ENCODE data around the gene KAZN.
A peak's percentile ranks its signal among the peaks of the same experiment; 100 is the strongest.

KAZN gene

GRCh38 chr1:15027515-15027986, 429.1 kb downstream of the KAZN start:
- H3K9me3 ChIP-seq (replicated peaks; ENCODE audit: low read length), result no peaks in the 10 kb centered on the region
- H3K27me3 ChIP-seq (ENCODE audit: control insufficient read depth, insufficient read depth, low read length), result no peaks in the 10 kb centered on the region
- no peak overlapping the region for H3K4me3 ChIP-seq (ENCODE audit: low read length)
- peak overlapping the region; percentile 42 for H3K4me2 ChIP-seq (ENCODE audit: low read length)
- no peaks in the 10 kb centered on the region for H3K36me3 ChIP-seq (ENCODE audit: insufficient read depth, low read length)
- H3K9ac ChIP-seq (ENCODE audit: low read depth, low read length), result peak overlapping the region; percentile 66
- H3K4me1 ChIP-seq (ENCODE audit: control insufficient read depth, insufficient read depth, low read length), result peaks cover 17% of the 10 kb centered on the region

DNA sequence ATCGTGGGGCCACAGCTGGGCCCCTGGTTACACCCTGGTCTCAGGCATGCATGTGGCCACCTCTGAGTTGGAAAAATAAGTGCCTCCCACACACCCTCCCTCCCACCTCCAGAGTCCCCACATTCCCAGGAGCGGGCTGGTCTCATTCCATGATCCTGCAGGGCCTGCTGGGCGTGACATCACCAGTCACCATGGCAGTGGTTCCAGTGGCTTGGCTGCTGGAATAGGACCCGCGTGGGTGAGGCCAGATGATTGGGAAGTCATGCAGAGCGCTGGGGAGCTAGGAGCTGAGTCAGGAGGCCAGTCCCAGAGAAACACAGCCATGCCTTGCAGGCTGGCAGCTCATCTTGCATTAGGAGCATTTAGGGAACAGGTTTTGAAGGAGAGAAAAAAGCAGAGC, 429.6 kb downstream of the KAZN start:
- H3K4me1 ChIP-seq (ENCODE audit: control insufficient read depth, insufficient read depth, low read length), result peaks cover 19% of the 10 kb centered on the region
- H3K27me3 ChIP-seq (ENCODE audit: control insufficient read depth, insufficient read depth, low read length), result no peaks in the 10 kb centered on the region
- H3K36me3 ChIP-seq (ENCODE audit: insufficient read depth, low read length), result no peaks in the 10 kb centered on the region
- no peaks in the 10 kb centered on the region for H3K9me3 ChIP-seq (replicated peaks; ENCODE audit: low read length)
- no peak overlapping the region for H3K4me3 ChIP-seq (ENCODE audit: low read length)
- peak overlapping the region; percentile 42 for H3K4me2 ChIP-seq (ENCODE audit: low read length)
- peak overlapping the region; percentile 66 for H3K9ac ChIP-seq (ENCODE audit: low read depth, low read length)

DNA sequence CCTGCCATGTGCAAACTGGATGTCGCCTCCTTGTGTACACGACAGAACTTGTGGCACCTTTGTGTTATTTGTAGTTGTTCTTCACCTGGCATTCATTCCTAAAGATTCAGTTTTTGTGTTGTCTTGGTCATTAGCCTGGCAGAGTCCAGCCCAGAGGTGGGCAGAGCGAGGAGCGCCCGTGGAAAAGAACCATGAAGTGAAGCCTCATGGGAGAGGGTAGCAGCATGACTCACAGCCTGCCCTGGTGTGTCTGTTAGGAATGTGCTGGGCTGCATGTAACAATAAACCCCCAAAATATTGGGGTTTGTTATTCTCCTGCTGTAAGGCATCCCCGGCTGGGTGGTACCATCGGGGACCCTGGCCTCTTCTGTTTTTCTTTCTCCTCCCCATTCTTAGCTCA, 430.1 kb downstream of the KAZN start:
- peak overlapping the region; percentile 42 for H3K4me2 ChIP-seq (ENCODE audit: low read length)
- no peaks in the 10 kb centered on the region for H3K9me3 ChIP-seq (replicated peaks; ENCODE audit: low read length)
- peaks cover 24% of the 10 kb centered on the region for H3K4me1 ChIP-seq (ENCODE audit: control insufficient read depth, insufficient read depth, low read length)

GRCh38 chr1:15029036-15029435, 430.6 kb downstream of the KAZN start:
- Histone ChIP-seq H3K4me3 (ENCODE audit: low read length) (no peak overlapping the region), H3K4me1 (ENCODE audit: control insufficient read depth, insufficient read depth, low read length) (peaks cover 25% of the 10 kb centered on the region), H3K9me3 (replicated peaks; ENCODE audit: low read length) (no peaks in the 10 kb centered on the region), H3K4me2 (ENCODE audit: low read length) (no peak overlapping the region), H3K9ac (ENCODE audit: low read depth, low read length) (no peak overlapping the region), H3K27me3 (ENCODE audit: control insufficient read depth, insufficient read depth, low read length) (no peaks in the 10 kb centered on the region), H3K36me3 (ENCODE audit: insufficient read depth, low read length) (no peaks in the 10 kb centered on the region)

More for the DNA sequence above, 430.1 kb downstream of the KAZN start:
- no peaks in the 10 kb centered on the region for H3K36me3 ChIP-seq (ENCODE audit: insufficient read depth, low read length)
- no peak overlapping the region for H3K9ac ChIP-seq (ENCODE audit: low read depth, low read length)
- no peaks in the 10 kb centered on the region for H3K27me3 ChIP-seq (ENCODE audit: control insufficient read depth, insufficient read depth, low read length)
- H3K4me3 ChIP-seq (ENCODE audit: low read length), result no peak overlapping the region

DNA sequence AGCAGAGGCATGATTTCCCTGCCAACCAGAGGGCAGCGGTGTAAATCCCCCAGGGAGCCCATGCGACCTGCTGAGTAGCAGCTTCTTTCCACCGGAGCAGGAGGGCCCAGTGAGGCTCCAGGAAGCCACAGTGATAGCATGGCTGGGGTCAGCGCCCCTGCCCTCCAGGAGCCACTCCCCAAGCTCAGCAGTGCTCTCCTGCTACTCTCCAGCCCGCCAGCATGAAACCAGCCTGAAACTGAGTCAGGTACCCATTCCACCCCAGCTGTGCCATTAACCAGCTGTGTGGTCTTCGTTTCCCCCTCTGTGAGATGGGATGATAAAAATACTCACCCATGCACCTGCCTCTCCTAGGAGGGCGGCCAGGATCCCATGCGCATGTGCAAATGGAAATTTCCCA, 431.3 kb downstream of the KAZN start:
- Histone ChIP-seq H3K9me3 (replicated peaks; ENCODE audit: low read length) (no peaks in the 10 kb centered on the region), H3K27me3 (ENCODE audit: control insufficient read depth, insufficient read depth, low read length) (no peaks in the 10 kb centered on the region), H3K9ac (ENCODE audit: low read depth, low read length) (no peak overlapping the region), H3K4me2 (ENCODE audit: low read length) (no peak overlapping the region), H3K4me3 (ENCODE audit: low read length) (no peak overlapping the region), H3K36me3 (ENCODE audit: insufficient read depth, low read length) (peaks cover under 1% of the 10 kb centered on the region), H3K4me1 (ENCODE audit: control insufficient read depth, insufficient read depth, low read length) (peaks cover 25% of the 10 kb centered on the region)

DNA sequence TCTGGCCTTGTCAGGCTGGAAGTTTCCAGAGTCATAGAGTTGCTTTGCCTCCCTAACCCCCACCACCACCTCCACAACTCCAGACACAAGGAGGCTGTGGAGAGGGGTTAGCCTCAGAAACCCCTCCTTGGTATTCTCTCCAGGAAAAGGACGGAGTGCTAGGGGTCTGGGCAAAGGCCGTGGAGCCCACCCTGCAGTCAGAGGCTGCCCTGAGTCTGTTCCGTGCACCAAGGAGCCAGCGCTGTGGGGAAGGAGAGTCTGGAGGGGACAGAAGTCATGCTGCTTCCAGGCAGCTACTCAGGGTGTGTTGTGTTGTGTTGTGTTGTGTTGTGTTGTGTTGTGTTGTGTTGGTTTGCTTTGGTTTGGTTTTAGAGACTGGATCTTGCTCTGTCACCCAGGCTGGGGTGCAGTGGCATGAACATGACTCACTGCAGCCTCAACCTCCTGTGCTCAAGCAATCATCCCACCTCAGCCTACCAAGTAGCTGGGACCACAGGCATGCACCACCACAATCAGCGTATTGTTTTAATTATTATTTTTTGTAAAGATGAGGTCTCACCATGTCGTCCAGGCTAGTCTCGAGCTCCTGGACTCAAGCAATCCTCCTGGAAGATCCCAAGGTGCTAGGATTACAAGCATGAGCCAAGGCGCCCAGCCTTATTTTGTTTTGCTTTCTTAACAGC, 432.9 kb downstream of the KAZN start:
- Histone ChIP-seq H3K4me1 (ENCODE audit: control insufficient read depth, insufficient read depth, low read length) (peaks cover 25% of the 10 kb centered on the region), H3K9ac (ENCODE audit: low read depth, low read length) (no peak overlapping the region), H3K36me3 (ENCODE audit: insufficient read depth, low read length) (peaks cover 8% of the 10 kb centered on the region), H3K9me3 (replicated peaks; ENCODE audit: low read length) (no peaks in the 10 kb centered on the region), H3K27me3 (ENCODE audit: control insufficient read depth, insufficient read depth, low read length) (no peaks in the 10 kb centered on the region), H3K4me2 (ENCODE audit: low read length) (no peak overlapping the region), H3K4me3 (ENCODE audit: low read length) (no peak overlapping the region)

DNA sequence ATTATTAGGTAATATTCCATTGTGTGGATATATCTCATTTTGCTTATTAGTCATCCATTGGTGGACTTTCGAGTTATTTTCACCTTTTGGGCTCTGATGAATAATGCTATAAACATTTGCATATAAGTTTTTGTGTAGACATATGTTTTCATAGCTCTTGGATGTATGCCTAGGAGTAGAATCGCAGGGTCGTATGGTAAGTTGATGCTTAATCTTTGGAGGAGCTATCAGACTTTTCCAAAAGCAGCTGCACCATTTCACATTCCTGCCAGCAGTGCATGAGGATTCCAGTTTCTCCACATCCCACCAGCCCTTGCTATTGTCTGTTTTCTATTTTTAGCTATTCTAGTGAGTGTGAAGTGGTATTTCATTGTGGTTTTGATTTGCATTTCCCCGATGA, 434.8 kb downstream of the KAZN start:
- Histone ChIP-seq H3K36me3 (ENCODE audit: insufficient read depth, low read length) (peaks cover 9% of the 10 kb centered on the region), H3K4me2 (ENCODE audit: low read length) (no peak overlapping the region), H3K9ac (ENCODE audit: low read depth, low read length) (no peak overlapping the region), H3K4me3 (ENCODE audit: low read length) (no peak overlapping the region), H3K27me3 (ENCODE audit: control insufficient read depth, insufficient read depth, low read length) (no peaks in the 10 kb centered on the region), H3K4me1 (ENCODE audit: control insufficient read depth, insufficient read depth, low read length) (peaks cover 17% of the 10 kb centered on the region), H3K9me3 (replicated peaks; ENCODE audit: low read length) (no peaks in the 10 kb centered on the region)

DNA sequence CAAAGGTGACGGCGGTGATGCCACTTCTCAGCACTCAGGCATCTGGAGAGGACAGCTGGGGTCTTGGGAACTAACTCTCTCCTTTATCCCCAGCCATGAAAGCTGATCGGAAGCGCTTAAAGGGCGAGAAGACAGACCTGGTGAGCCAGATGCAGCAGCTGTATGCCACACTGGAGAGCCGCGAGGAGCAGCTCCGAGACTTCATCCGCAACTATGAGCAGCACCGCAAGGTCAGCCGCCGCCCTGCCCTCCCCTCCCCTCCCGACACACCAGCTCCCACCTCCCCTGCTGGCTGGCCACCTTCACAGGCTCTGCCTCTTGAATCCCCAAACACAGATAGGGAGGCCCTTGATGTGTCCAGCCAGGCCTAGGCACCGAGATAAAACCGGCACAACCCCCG, 436.2 kb downstream of the KAZN start:
- Histone ChIP-seq H3K4me1 (ENCODE audit: control insufficient read depth, insufficient read depth, low read length) (peaks cover 8% of the 10 kb centered on the region), H3K9me3 (replicated peaks; ENCODE audit: low read length) (no peaks in the 10 kb centered on the region), H3K27me3 (ENCODE audit: control insufficient read depth, insufficient read depth, low read length) (no peaks in the 10 kb centered on the region), H3K4me2 (ENCODE audit: low read length) (no peak overlapping the region), H3K4me3 (ENCODE audit: low read length) (no peak overlapping the region), H3K36me3 (ENCODE audit: insufficient read depth, low read length) (peaks cover 13% of the 10 kb centered on the region), H3K9ac (ENCODE audit: low read depth, low read length) (no peak overlapping the region)

DNA sequence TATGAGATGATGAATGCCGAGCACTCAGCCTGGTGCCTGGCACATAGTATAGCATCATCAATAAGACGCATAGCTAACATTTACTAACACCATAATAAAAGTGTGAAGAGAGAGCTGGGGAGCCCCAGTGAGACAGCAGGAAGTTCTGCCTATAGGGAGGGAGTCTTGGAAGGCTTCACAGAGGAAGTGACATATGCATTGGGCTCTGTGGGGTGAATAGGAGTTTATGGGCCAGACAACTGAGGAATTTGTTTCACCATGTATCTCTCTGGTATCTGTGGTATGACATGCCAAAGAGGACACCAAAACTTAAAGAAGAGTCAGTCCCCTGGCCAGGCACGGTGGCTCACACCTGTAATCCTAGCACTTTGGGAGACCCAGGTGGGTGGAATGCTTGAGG, 436.8 kb downstream of the KAZN start:
- H3K4me3 ChIP-seq (ENCODE audit: low read length), result no peak overlapping the region
- H3K9me3 ChIP-seq (replicated peaks; ENCODE audit: low read length), result no peaks in the 10 kb centered on the region
- H3K36me3 ChIP-seq (ENCODE audit: insufficient read depth, low read length), result peaks cover 13% of the 10 kb centered on the region
- no peak overlapping the region for H3K9ac ChIP-seq (ENCODE audit: low read depth, low read length)
- no peak overlapping the region for H3K4me2 ChIP-seq (ENCODE audit: low read length)
- no peaks in the 10 kb centered on the region for H3K27me3 ChIP-seq (ENCODE audit: control insufficient read depth, insufficient read depth, low read length)
- peaks cover 8% of the 10 kb centered on the region for H3K4me1 ChIP-seq (ENCODE audit: control insufficient read depth, insufficient read depth, low read length)

GRCh38 chr1:15036101-15036500, 437.6 kb downstream of the KAZN start:
- Histone ChIP-seq H3K4me1 (ENCODE audit: control insufficient read depth, insufficient read depth, low read length) (peaks cover 8% of the 10 kb centered on the region), H3K4me2 (ENCODE audit: low read length) (no peak overlapping the region), H3K36me3 (ENCODE audit: insufficient read depth, low read length) (peaks cover 13% of the 10 kb centered on the region), H3K9me3 (replicated peaks; ENCODE audit: low read length) (no peaks in the 10 kb centered on the region), H3K9ac (ENCODE audit: low read depth, low read length) (no peak overlapping the region), H3K4me3 (ENCODE audit: low read length) (no peak overlapping the region), H3K27me3 (ENCODE audit: control insufficient read depth, insufficient read depth, low read length) (no peaks in the 10 kb centered on the region)

DNA sequence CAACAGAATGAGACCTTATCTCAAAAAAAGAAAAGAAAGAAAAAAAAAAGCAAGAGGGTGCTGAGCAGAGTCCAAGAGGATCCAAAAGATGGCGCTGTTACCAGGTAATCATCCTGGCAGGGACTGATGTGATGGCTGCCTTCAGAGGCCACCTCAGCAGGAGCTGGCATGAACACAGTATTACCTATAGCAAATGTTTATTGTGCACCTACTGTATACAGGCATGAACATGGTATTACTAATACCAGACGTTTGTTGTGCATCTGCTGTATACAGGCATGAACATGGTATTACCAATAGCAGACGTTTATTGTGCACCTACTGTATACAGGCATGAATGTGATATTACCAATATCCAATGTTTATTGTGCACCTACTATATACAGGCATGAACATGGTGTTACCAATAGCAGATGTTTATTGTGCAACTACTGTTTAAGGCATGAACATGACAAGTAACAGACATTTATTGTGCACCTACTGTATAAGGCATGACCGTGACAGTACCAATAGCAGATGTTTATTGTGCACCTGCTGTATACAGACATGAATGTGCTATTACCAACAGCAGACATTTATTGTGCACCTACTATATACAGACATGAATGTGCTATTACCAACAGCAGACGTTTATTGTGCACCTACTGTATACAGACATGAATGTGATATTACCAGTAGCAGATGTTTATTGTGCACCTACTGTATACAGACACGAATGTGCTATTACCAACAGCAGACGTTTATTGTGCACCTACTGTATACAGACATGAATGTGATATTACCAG, 439.9 kb downstream of the KAZN start:
- H3K36me3 ChIP-seq (ENCODE audit: insufficient read depth, low read length), result peaks cover 13% of the 10 kb centered on the region
- no peaks in the 10 kb centered on the region for H3K9me3 ChIP-seq (replicated peaks; ENCODE audit: low read length)
- peaks cover 3% of the 10 kb centered on the region for H3K4me1 ChIP-seq (ENCODE audit: control insufficient read depth, insufficient read depth, low read length)
- H3K4me2 ChIP-seq (ENCODE audit: low read length), result no peak overlapping the region
- no peak overlapping the region for H3K4me3 ChIP-seq (ENCODE audit: low read length)
- H3K27me3 ChIP-seq (ENCODE audit: control insufficient read depth, insufficient read depth, low read length), result no peaks in the 10 kb centered on the region
- no peak overlapping the region for H3K9ac ChIP-seq (ENCODE audit: low read depth, low read length)

All from skeletal muscle satellite cell (primary cell).